Measurements from ENCODE around the gene GCSH.

GRCh38 chr16:81105946-81106345 lies 9.8 kb upstream of the GCSH start:
- TF ChIP-seq, protein P1, sequence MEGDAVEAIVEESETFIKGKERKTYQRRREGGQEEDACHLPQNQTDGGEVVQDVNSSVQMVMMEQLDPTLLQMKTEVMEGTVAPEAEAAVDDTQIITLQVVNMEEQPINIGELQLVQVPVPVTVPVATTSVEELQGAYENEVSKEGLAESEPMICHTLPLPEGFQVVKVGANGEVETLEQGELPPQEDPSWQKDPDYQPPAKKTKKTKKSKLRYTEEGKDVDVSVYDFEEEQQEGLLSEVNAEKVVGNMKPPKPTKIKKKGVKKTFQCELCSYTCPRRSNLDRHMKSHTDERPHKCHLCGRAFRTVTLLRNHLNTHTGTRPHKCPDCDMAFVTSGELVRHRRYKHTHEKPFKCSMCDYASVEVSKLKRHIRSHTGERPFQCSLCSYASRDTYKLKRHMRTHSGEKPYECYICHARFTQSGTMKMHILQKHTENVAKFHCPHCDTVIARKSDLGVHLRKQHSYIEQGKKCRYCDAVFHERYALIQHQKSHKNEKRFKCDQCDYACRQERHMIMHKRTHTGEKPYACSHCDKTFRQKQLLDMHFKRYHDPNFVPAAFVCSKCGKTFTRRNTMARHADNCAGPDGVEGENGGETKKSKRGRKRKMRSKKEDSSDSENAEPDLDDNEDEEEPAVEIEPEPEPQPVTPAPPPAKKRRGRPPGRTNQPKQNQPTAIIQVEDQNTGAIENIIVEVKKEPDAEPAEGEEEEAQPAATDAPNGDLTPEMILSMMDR (IDR thresholded peaks at IDR 0.05) = no peak
- no peak for TF ChIP-seq POLR2A (IDR thresholded peaks at IDR 0.05)
